Measurements from ENCODE around the gene PLXNA2.

PLXNA2 gene

GRCh38 chr1:207985996-207986395 lies 258.2 kb downstream of the PLXNA2 start:
- DNase-seq (ENCODE audit: insufficient read length, low spot score) = no peak
- FAIRE-seq = no peak

GRCh38 chr1:207984831-207985572 lies 259.2 kb downstream of the PLXNA2 start:
- FAIRE-seq = no peak
- no peak for DNase-seq (ENCODE audit: insufficient read length, low spot score)

GRCh38 chr1:207983044-207983635 lies 261.0 kb downstream of the PLXNA2 start:
- no peak for DNase-seq (ENCODE audit: insufficient read length, low spot score)

DNA sequence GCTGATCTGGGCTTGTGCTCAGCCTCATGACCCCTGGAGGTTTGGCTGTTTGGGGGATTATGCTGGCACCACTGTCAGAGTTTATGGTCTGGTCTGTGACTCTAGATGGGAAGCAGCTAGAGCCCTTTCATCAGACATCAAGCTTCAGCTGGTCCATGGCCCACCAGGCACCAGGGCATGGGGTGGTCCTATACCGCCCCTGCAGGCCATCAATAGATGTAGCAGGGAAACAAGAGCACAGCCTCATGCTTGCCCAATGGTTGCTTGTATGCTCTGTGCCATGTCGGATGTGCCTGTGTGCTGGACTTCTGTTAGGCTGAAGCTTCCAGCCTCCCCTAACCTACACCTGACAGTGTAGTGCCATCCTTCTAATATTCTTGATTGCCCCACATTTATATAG lies 262.2 kb downstream of the PLXNA2 start:
- no peak for DNase-seq (ENCODE audit: insufficient read length, low spot score)
- FAIRE-seq = peak; percentile 16

More at GRCh38 chr1:207983044-207983635, 261.0 kb downstream of the PLXNA2 start:
- no peak for FAIRE-seq

GRCh38 chr1:207978441-207978840 lies 265.7 kb downstream of the PLXNA2 start:
- DNase-seq (ENCODE audit: insufficient read length, low spot score) (no peak), FAIRE-seq (no peak)

GRCh38 chr1:207977876-207978275 lies 266.3 kb downstream of the PLXNA2 start:
- FAIRE-seq = no peak
- DNase-seq (ENCODE audit: insufficient read length, low spot score) = no peak

DNA sequence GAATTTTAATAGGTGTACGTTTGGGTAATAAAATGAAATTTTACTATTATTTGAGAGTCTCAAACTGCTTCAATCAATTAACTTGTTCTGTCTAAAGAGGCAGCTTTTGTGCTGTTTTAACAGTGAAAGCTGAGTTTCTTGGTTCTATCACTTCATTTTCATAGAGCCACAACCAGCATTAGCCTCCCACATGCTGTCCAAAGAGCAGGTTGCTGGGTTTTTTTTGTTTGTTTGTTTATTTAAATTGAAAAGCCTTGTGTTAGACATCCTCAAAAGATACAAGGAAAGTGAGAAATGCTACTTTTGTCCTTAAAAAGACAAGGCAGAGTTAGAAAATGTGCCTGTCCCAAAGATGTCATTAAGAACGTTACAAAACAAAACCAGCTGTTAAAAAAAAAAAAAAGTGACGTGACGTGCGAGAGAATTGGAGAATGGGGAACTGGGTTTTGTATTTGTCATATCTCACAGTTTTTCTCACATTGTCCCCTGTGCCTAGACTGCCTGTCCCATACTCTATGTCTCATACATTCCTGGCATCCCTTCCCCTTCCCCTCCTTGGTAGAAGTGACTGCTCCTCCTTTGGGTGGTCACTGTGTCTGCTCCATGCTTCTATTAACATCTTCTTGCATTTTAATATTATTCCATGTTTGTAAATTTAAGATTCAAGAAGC lies 270.2 kb downstream of the PLXNA2 start:
- DNase-seq (ENCODE audit: insufficient read length, low spot score) (no peak), FAIRE-seq (no peak)

DNA sequence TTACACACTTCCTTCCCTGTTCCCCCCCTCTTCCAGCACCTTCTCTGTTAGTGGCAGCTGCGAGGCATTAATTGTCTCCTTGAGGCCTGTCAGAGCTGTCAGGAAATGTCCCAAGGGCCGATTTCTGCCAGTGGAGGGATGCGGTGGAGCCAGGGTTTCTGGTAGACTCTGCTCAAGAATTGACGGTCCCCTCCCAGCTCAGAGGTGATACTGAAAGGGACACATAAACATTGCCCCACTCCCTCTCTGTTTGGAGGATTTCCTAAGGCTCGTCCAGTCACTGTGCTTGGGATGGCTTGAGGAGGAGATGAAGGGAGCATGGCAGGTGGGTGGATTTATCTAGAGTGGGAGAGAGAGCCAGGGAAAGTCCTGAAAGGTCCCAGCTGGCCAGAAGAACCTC lies 271.8 kb downstream of the PLXNA2 start:
- no peak for DNase-seq (ENCODE audit: insufficient read length, low spot score)

More for the DNA sequence above, 271.8 kb downstream of the PLXNA2 start:
- FAIRE-seq = no peak
